D341Med (cell line): ENCODE results near the gene FKBP1B.
"Not testable (repeated sequence)": the region's sequence is repeated elsewhere in the genome, so short reads cannot be mapped to it uniquely, and the experiment has no call there.

Source experiments
- DNase-seq: peaks from one replicate; pipeline ENCODE4 v3.0.0; 2012; ENCODE audit warnings: low spot score

FKBP1B gene

DNA sequence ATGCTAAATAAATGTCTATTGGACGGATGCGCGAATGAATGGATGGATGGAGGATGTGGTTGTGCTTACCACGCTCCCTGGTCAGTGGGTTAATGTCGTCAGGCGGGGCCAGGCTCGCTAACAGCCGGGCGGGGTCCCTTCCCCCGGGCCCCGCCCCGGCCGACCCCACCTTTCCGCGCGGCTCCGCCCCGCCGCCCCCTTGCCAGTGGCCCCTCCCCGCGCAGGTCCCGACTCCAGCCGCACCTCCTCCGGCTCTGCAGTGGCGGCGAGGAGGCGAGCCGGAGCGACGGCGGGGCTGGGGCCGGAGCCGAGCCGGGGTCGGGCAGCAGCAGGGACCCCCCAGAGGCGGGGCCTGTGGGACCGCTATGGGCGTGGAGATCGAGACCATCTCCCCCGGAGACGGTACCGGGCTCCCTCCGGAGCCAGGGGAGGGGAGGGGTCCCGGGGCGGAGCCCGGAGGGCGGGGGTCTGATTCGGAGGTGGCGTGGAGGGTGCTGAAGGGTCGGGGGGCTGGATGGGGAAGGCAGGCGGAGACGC is at the start of gene FKBP1B:
Gene FKBP1B (plus strand): TSS at position 257 of the 537 bp plus-strand sequence. CDS start 109 bp downstream, at position 366.
- peak; percentile 77 for DNase-seq

DNA sequence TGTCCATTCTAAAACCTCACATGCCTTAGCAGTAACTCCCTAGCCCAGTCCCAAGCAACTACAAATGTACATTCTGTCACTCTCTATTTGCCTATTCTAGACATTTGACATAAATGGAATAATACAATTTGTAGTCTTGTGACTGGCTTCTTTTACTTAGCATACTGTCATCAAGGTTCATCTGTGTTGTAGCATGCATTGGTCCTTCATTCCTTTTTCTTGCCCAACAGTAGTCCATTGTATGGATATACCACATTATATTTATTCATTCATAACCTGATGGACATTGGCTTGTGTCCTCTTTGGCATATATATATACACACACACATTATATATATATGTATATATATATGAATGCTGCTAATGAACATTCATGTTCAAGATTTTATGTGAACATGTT is 41.8 kb upstream of the FKBP1B start:
- no peak for DNase-seq

DNA sequence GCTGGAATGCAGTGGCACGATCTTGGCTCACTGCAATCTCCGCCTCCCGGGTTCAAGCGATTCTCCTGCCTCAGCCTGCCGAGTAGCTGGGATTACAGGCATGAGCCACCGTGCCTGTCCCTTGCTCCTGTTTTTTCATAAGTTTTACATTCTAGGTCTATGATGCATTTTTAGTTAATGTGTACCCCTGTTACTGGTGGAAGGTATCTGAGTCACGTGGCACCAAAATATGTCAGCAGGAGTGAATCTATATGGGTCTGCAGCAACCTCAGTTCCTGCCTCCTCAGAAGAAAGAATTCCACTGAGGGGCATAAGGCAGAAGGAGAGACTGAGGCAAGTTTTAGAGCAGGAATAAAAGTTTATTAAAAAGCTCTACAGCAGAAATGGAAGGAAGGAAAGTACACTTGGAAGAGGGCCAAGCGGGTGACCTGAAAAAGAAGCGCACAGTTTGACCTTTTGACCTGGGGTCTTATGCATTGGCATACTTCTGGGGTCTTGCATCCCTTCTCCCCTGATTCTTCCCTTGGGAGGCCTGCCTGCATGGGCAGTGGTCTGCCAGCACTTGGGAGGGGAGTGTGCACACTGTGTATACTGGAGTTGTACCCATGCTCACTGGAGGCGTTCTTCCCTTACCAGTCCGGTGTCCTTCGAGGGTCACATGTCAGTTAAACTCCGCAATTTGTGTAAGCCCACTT is 40.7 kb upstream of the FKBP1B start:
- no peak for DNase-seq

DNA sequence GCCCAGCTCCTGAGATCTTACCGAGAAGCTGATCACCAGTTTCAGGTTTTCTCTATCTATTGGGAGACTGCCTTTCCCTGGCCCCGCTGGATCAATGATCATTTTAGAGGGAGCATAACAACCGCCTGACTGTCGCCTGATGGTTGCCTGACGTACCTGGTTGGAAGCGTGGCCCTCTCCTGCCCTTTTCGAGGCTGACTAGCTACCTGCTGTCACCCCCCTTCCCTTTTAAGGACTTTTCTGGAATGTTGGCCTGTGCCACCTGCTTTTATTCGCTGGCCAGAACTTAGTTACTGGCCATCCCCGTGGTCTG is 40.2 kb upstream of the FKBP1B start:
- no peak for DNase-seq

DNA sequence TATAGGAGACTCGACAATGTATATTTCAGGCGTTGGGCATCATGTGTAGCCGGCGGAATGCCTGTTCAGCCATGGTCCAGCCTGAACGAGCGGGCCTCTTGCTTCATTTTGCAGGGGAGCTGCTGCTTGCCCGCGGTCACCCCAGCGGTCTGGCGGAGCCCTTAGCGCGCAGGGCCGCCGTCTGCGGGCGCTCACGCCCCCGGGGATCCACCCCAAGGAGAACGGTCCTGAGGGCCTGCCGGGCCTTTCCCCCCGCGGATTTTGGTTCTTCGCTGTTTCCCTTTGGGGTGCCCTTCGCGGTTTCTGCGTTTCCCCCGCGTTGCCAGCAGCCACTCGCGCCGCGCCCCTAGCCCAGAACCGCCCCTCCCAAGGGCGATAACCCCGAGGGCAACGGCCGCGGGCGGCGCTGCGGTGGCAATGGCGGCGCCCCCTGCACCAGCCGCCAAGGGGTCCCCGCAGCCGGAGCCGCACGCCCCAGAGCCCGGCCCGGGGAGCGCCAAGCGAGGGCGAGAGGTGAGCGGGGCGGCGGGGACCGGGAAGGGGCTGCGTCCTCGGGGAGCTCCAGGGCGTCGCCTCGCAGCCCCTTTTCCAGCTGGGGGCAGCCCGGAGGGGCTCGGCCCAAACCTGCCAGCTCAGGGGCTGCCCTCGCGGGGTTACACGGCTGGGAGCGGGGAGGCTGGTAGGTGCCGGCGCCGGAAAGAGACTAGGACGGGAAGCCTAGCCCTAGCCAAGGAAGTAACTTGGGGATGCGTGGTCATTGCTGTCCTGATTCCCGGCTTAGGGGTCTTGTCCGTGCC is 39.7 kb upstream of the FKBP1B start, which contains the start of gene MFSD2B:
Gene MFSD2B (plus strand): TSS at position 406 of the 797 bp plus-strand sequence. CDS start 12 bp downstream, at position 418.
- DNase-seq, result peak; percentile 40

DNA sequence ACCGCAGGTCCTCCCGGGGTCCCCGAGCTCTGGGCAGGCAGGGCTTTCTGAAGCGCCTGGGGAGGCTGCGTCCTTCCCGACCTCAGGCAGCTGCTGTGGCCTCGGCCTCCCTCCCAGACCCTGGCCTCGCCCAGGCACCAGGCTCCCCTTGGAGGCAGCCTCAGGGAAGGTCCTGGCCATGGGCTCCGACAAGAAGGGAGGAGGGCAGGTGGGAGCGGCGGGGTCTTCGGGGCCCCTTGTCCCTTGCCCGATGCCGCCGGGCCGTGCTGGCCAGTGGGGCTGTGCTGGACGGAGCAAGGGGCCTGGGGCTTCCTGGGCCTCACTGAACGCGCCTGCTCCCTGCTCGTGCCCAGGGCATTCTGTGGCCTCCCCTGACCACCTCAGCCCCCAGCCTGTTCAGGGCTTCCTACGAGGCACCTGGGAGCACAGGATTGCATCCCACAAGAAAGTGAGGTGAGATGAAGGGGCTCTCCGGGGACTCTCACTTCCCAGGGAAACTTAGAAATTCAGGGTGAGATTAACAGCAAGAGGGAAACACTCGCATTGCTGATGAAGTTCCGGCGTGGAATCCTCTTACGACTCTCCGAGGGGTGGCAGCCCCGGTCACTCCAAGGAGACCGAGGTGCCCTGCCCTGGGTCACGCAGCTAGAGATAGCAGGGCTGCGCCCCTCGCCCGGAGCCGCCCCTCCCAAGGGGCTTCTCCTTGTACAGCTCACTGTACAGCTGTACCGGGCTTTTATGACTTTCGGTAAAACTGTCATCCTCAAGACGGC is 38.9 kb upstream of the FKBP1B start:
- peak; percentile 27 for DNase-seq

DNA sequence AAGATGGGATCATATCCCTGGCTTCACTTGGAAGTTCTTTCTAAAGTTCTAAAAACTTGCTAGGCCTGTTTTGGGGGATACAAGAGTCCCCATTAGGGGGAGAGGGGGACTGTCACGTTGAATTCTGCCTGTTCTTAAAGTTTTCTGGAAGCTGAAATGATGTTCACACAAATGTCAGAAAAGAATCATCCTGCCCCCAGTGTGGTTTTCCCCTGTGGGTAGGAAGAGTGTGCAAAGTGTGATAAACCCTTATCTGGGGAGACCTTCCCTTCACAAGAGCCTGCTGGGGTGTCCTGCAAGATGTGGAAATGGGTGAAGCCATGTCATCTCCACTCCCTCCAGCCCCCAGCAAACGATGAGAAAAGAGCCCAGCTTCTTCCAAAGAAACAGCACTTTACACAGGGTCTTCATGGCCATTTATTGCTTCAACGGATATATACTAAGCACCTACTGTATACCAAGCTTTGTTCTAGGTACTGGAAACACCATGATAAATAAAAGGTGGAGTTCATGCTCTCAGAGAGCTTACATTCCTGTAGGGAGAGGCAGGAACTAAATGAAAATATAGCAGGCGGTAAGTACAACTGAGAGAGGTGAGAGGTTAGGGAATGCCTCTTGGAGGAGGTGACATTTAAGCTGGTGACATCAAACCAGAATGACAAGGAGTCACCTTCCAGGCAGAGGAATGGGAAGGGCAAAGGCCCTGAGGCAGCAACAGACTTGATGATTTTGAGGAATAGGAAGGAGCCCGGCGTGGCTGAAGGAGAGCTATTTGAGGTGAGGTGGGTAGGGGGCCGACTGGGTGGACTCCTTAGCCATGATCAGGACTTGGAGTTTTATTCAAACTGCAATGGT is 38.1 kb upstream of the FKBP1B start:
- no peak for DNase-seq

DNA sequence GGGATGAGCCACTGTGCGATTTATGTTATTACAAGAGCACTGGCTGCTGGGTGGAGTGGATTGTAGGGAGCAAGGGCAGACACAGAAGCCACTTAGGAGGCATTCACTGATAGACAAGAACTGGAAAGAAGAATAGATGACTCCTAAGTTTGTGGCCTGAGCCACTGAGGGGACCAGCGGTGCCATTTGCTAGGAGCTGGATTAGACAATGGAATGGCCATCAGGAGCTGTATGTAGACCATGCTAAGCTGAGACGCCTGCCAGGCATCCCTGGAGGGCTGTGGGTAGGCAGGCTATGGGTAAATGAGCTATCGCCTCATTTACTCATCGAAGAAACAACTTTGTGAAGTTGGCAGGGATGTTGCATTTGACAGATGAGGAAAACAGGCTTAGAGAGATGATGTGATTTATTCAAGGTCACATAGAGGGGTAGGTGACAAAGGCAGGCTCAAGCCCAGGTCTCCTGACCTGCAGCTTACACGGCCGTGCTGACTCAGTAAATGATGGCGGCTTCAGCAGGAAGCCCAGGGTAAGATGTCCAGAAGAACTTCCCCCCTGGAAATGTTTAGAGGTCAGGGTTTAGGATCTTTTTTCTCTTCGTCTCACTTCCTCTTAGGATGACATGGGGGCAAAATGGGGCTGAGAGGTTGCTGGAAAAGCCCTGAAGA is 36.9 kb upstream of the FKBP1B start:
- no peak for DNase-seq

DNA sequence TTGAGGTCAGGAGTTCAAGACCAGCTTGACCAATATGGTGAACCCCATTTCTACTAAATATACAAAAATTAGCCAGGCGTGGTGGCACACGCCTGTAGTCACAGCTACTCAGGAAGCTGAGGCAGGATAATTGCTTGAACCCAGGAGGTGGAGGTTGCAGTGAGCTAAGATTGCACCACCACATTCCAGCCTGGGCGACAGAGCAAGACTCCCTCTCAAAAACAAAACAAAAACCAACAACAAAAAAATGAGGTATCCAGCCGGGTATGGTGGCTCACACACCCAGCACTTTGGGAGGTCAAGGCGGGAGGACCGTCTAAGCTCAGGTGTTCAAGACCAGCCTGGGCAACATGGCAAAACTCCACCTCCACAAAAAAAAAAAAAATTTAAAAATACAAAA is 34.6 kb upstream of the FKBP1B start:
- DNase-seq, result not testable (repeated sequence)

DNA sequence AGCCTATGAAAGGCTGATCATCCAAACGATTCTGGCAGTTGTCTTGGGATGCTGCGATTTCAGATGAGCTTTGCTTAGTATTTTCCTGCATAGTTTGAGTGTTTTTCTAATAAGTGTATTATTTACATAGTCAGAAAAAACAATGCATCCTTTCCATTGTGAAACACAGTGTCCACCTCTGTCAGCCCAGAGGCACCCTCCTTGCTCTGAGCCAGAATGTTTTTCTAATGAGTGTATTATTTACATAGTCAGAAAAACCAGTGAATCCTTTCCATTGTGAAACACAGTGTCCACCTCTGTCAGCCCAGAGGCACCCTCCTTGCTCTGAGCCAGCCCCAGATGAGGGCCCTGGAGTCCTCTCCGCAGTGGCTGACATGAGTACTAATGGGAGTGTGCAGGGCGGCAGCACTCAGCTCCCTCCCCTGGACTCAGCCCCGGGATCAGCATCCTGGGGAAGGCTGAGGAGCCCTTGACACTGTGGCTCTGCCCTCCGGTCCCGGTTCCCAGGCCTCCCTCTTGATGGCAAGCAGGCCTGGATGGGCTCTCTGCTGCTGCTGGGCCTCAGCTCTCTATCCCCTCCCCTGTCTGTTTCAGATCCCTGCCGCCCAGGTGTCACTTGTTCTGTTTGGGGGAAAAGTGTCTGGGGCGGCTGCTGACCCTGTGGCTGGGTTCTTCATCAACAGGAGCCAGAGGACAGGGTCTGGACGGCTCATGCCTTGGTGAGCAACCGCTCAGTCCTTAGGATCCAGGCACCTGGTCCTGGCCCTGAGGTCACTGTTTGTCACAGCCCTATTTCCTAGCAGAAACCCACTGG is 33.8 kb upstream of the FKBP1B start:
- no peak for DNase-seq

DNA sequence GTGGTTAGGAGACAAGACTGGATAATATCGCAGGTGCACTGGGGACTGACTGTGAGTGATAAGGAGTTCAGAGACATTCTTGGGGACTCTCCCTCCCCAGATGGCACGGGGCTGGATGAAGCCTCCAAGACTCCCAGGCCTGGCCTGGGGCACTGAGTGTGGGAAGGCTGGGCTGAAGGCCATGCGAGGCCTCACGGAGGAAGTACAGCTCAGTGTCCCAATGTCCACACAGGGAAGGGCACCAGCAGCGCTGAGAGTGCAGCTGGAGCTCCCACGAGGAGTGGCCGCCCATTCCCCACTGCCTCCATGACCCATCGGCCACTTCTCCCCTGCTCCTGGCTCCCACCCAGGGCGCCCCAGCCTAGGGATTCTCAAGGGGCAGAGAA is 33.2 kb upstream of the FKBP1B start:
- DNase-seq, result no peak

DNA sequence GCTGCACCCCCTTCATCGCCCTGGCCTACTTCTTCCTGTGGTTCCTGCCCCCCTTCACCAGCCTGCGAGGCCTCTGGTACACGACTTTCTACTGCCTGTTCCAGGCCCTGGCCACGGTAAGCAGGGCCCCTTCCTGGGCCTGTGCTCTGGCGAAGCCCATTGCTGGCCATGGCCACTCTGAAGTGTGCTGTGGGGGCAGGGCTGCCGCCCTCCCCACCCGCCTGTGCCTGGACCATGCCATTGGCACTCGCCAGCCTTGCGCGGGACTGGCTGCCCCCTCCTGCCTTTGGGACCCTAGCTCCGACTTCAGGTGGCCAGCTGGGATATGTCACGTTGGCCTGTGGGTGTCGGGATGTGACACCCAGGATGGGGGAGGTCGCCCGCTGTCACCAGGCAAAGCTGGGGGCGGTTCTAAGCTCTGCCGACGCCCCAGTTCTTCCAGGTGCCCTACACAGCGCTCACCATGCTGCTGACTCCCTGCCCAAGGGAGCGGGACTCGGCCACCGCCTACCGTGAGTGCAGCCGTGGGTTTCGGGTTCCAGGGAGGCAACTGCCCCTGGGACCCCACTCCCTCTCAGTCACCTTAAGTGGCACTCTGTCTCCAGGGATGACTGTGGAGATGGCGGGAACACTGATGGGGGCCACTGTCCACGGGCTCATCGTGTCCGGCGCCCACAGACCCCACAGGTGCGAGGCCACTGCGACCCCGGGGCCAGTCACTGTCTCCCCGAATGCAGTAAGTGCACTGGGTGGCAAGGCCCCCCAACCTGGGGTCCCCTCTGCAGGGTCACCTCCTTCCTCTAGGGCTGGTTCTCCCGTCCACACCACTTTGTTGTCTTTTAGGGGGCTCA is 32.5 kb upstream of the FKBP1B start:
- no peak for DNase-seq

DNA sequence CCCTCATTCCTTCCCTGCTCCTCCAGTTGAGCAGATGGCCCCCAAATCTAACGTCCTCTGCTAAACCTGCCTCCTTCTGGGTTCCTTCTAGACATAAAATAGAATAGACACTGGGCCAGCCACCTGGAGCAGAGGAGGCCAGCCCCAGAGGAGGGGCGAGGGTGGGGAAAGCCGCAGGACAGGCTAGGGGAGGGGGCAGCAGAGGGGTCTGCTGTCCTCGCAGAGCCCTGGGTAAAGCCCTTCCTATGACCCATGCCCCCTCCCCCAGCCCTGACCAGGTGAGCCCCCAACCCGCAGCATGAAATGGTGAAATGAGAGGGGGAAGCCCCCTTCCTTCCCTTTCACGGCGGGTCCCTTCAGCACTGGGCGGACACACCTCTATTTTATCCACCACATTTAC is 31.8 kb upstream of the FKBP1B start:
- DNase-seq, result no peak

DNA sequence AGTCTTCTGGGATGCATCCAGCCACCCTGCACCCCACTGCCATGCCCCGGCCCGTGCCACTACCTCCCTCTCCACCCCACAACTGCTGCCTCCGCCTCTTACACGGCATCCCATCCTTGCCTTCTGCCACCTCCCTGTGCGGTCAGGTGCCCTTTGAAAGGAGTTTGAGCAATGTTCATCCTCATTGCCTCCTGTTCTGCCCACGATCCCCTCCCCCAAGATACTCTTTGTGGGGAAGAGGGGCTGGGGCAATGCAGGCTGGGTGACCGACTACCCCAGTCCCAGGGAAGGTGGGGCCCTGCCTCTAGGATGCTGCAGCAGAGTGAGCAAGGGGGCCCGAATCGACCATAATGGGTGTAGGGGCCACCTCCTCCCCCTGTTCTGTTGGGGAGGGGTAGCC is 31.3 kb upstream of the FKBP1B start:
- DNase-seq, result no peak

DNA sequence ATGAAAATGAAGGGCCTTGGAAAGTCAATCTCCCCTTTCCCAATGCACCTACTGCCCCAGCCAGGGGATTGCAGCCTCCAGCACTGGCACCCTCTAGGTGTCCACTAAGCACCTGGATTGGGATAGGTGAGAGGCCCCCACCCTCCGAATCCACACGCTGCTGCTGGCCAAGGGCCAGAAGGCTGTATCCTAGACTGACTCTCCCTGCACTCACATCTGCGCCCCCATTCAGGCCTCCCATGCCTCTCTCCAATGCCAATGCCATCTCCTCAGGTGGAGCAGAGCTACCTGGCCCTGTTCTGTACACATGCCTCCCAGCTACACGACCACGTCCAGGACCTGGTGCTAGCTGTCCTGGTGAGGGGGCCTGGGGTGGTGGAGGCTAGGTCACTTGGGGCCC is 29.8 kb upstream of the FKBP1B start:
- DNase-seq, result no peak

DNA sequence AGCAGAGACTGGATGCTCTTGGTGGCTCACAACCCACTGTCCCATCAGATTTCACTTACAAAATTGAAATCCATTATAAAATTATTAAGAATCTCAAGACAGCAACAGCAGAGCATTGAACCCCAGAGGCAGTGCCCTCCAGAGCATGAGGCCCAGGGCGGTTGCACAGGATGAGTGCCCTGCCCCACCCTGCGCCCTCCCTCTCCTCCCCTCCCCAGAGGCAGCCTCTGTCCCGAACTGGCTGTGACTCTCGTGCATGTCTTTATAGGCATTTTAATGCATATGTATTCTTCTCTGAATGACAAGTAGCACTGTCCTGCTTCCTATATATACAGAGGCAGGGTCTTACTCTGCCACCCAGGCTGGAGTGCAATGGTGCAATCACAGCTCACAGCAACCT is 29.3 kb upstream of the FKBP1B start:
- DNase-seq, result no peak

DNA sequence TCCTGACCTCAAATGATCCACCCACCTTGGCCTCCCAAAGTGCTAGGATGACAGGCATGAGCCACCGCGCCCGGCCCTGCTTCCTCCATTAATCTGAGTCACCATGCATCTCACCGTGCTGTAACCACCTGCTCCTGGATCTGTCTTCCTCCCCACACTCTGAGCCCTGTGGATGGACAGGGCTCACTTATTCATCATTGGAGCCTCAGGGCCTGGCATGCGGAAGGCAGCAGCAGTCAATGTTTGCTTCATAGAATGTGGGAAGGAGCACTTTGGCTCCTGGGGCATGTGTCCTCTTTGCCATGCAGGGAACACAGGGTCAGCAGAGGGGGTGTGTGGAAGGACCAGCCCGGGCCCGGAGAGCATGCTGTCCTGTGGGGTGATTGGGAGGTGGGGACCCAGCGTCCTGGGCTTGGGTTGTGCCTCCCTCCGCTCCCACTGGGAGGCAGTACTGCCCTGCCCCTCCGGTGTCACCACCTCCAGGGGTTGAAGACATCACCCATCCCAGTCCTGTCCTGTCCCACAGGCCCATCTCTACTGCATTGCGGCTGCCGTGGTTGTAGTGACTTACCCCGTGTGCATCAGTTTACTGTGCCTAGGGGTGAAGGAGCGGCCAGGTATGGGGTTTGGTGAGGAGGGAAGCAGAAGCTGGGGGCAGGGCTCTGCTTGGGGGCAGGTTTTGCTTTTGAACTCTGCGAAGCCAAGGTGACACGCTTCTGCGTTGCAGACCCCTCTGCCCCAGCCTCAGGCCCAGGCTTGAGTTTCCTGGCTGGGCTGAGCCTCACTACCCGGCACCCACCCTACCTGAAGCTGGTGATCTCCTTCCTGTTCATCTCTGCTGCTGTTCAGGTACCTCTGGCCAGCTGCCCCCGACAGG is 28.2 kb upstream of the FKBP1B start:
- DNase-seq, result peak; percentile 68

DNA sequence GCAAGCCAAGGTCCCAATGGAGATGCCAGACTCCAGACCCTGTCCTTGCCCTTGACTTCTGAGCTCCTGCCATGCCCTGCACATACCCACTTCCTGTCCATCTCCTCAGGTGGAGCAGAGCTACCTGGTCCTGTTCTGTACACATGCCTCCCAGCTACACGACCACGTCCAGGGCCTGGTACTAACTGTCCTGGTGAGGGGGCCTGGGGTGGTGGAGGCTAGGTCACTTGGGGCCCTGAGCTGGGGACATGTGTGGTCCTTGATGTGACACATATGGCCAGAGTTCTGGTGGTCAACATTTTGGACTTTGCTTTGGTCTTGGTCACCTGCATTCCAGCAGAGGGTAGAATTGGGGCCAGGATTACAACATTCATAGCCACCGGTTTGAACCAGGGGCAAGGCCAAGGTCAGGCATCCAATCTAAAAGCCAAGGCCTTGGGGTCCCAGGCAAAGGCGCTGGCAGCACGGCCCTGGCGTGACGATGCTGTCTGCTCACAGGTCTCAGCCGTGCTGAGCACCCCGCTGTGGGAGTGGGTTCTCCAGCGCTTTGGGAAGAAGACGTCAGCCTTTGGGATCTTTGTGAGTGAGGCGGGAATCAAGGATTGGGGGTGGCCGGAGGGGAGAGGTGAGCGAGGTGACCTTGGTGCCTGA is 27.1 kb upstream of the FKBP1B start:
- no peak for DNase-seq
